Measurements from ENCODE around the gene LAMB2.
A peak's percentile ranks its signal among the peaks of the same experiment; 100 is the strongest.

Gene LAMB2

DNA sequence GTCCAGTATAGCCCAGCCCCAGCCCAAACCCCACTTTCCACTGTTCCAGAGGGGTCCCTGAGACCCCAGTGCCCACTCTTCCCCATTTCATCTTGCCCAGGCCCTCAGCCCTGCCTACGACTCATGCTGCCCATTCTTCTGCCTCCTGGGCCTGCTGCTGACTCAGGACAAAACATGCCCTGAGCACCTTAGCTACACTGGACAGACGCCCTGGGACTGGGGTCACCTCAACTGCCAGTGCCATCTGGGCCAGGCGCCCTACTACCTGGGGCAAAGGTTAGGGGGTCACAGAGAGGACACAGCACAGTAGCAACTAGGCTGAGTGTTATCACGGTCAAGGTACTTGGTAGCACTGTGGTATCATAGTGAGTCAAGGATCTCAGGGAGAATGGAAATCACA, 2.6 kb upstream of the LAMB2 start:
- Histone ChIP-seq H3K27ac (replicated peaks) (no peak overlapping the region), H3K4me3 (replicated peaks; ENCODE audit: insufficient read depth, low read length) (no peak overlapping the region), H3K27me3 (ENCODE audit: insufficient read depth, poor library complexity, severe bottlenecking) (no peaks in the 10 kb centered on the region)
- no peak for DNase-seq (ENCODE audit: low read depth in 1 of 2, low spot score in 1 of 2)
- TF ChIP-seq SPI1 (IDR thresholded peaks at IDR 0.05; ENCODE audit: borderline replicate concordance, low read depth), result no peak
- TF ChIP-seq, protein P1, sequence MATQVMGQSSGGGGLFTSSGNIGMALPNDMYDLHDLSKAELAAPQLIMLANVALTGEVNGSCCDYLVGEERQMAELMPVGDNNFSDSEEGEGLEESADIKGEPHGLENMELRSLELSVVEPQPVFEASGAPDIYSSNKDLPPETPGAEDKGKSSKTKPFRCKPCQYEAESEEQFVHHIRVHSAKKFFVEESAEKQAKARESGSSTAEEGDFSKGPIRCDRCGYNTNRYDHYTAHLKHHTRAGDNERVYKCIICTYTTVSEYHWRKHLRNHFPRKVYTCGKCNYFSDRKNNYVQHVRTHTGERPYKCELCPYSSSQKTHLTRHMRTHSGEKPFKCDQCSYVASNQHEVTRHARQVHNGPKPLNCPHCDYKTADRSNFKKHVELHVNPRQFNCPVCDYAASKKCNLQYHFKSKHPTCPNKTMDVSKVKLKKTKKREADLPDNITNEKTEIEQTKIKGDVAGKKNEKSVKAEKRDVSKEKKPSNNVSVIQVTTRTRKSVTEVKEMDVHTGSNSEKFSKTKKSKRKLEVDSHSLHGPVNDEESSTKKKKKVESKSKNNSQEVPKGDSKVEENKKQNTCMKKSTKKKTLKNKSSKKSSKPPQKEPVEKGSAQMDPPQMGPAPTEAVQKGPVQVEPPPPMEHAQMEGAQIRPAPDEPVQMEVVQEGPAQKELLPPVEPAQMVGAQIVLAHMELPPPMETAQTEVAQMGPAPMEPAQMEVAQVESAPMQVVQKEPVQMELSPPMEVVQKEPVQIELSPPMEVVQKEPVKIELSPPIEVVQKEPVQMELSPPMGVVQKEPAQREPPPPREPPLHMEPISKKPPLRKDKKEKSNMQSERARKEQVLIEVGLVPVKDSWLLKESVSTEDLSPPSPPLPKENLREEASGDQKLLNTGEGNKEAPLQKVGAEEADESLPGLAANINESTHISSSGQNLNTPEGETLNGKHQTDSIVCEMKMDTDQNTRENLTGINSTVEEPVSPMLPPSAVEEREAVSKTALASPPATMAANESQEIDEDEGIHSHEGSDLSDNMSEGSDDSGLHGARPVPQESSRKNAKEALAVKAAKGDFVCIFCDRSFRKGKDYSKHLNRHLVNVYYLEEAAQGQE (IDR thresholded peaks at IDR 0.05; ENCODE audit: insufficient replicate concordance, low read depth), result no peak
- TF ChIP-seq, protein P2, sequence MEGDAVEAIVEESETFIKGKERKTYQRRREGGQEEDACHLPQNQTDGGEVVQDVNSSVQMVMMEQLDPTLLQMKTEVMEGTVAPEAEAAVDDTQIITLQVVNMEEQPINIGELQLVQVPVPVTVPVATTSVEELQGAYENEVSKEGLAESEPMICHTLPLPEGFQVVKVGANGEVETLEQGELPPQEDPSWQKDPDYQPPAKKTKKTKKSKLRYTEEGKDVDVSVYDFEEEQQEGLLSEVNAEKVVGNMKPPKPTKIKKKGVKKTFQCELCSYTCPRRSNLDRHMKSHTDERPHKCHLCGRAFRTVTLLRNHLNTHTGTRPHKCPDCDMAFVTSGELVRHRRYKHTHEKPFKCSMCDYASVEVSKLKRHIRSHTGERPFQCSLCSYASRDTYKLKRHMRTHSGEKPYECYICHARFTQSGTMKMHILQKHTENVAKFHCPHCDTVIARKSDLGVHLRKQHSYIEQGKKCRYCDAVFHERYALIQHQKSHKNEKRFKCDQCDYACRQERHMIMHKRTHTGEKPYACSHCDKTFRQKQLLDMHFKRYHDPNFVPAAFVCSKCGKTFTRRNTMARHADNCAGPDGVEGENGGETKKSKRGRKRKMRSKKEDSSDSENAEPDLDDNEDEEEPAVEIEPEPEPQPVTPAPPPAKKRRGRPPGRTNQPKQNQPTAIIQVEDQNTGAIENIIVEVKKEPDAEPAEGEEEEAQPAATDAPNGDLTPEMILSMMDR (IDR thresholded peaks at IDR 0.05; ENCODE audit: insufficient read depth, low read length), result no peak

DNA sequence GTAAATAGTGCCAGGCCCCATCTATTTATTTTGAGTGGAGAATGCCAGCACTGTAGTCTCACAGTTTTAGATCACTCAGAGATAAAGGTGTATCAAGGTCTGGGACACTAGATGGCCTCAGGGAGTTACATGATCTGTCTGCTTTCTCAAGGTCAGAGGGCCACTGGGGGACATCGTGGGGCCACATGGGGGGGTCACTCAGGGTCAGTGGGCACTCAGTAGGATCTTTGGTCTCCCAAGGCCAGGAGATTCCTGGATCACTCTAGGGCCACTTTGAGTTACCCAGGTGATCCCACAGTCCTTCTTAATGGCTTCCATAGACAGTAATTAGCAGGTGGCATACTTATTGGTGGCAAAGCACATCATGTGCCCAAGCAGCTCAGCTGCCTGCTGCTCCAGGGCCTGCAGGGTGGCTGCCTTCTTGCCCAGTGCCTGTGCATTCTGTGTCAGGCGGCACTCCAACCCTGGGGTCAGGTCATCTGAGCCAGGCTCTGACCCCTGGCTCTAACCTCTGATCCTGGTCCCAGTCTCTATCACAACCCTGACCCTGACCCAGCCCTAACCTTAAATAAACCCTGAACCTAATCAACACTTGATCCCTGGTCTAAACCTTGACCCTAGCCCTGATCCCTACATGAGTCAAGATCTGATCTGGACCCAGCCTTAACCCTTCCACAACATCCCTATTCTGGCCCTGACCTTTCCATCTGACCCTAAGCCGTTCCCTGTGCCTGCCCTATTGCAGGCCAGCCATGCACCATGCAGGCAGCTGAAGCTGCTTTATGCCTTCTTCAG, 1.8 kb upstream of the LAMB2 start:
- no peak overlapping the region for H3K4me3 ChIP-seq (replicated peaks; ENCODE audit: insufficient read depth, low read length)
- H3K27me3 ChIP-seq (ENCODE audit: insufficient read depth, poor library complexity, severe bottlenecking), result no peaks in the 10 kb centered on the region
- no peak for DNase-seq (ENCODE audit: low read depth in 1 of 2, low spot score in 1 of 2)
- H3K27ac ChIP-seq (replicated peaks), result no peak overlapping the region
- TF ChIP-seq, protein P1 (IDR thresholded peaks at IDR 0.05; ENCODE audit: insufficient replicate concordance, low read depth), result no peak
- TF ChIP-seq GABPA (IDR thresholded peaks at IDR 0.05; ENCODE audit: low read depth), result no peak
- TF ChIP-seq SPI1 (IDR thresholded peaks at IDR 0.05; ENCODE audit: borderline replicate concordance, low read depth), result no peak
- no peak for TF ChIP-seq POLR2AphosphoS5 (IDR thresholded peaks at IDR 0.05; ENCODE audit: low read depth)
- TF ChIP-seq, protein P2 (IDR thresholded peaks at IDR 0.05; ENCODE audit: insufficient read depth, low read length), result no peak

DNA sequence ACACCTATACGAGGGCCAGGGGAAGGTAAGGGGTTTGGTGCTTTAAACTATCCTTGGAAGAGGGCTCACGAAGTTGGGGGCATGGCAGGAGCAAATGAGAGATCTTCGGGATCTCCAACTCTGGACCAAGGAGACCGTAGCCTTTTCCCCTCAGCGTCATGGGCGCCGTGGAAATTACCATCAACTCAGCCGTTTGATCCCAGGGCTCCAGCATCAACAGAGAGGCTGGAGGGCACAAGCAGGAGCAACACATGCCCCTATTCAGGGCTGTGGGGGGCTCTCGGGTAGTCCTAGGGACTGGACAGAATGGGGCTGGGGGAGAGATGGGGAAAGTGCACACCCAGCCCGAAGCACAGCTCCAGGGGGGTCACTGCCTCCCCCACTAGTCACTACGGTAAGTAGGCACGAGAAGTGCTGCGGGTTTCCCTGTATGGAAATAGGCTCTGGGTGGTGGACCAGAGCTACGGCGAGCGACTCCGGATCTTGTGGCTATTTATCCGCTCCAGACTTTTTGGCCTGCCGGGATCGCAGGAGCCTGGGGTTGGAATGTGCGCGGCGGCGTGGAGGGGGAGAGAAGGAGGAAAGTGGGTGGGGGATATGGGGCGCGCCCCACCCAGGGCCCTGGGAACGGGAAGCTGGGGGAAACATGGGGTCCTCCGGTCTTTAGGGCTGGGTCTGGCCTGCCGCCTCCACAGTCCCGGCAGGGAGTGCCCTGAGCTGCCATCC, 539 bp upstream of the LAMB2 start:
- Histone ChIP-seq H3K27me3 (ENCODE audit: insufficient read depth, poor library complexity, severe bottlenecking) (no peaks in the 10 kb centered on the region), H3K4me3 (replicated peaks; ENCODE audit: insufficient read depth, low read length) (peak overlapping the region; percentile 9; the same call in 1 of the 2 replicates), H3K27ac (replicated peaks) (no peak overlapping the region)
- TF ChIP-seq GABPA (IDR thresholded peaks at IDR 0.05; ENCODE audit: low read depth), result no peak
- TF ChIP-seq, protein P1 (IDR thresholded peaks at IDR 0.05; ENCODE audit: insufficient replicate concordance, low read depth), result no peak
- TF ChIP-seq, protein P2 (IDR thresholded peaks at IDR 0.05; ENCODE audit: insufficient read depth, low read length), result no peak
- TF ChIP-seq POLR2AphosphoS5 (IDR thresholded peaks at IDR 0.05; ENCODE audit: low read depth), result no peak
- no peak for TF ChIP-seq SPI1 (IDR thresholded peaks at IDR 0.05; ENCODE audit: borderline replicate concordance, low read depth)
- no peak for DNase-seq (ENCODE audit: low read depth in 1 of 2, low spot score in 1 of 2)
